Tracheal epithelial cell (primary cell): ENCODE data around the gene GMNN. TPM values are rescaled to one million over a fixed set of nuclear protein-coding genes. Genes with fewer than 3 reads are reported as not detected.

Experiments used
- total RNA-seq: library from RNA; depleted of rRNA; stranded (reverse); fragments of >200 nt; gene quantifications from 2 replicates; pipeline ENCODE4 v1.2.1, GENCODE V29; 2014

GMNN gene
- 8.7 and 12.1 TPM in 2 replicates for total RNA-seq

DNA sequence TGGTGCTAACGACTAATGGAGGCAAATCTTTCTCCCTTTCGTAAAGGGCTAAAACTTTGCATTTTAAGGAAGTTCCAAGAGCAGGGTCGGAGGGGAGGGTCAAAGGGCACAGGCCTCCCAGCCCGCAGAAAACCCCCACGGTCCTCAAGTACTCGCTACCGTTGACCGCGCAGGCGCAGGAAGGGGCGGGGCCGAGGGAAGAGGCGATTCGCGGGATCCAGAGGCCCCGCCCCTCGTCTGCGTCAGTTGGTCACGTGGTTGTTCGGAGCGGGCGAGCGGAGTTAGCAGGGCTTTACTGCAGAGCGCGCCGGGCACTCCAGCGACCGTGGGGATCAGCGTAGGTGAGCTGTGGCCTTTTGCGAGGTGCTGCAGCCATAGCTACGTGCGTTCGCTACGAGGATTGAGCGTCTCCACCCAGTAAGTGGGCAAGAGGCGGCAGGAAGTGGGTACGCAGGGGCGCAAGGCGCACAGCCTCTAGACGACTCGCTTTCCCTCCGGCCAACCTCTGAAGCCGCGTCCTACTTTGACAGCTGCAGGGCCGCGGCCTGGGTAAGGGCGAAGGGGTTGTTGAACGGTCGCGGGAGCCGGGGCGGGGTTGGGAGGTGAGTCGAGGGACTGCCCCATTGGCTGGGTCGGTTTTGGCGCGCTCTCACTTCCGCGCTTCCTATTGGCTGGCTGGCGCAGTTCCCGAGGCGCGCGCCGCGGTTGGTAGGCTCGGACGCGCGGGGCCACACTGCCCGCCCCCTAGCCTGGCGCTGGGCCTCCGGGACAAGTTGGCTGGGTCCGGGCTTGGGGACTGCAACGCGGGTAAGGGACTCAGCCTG is at the start of gene GMNN:
GMNN (plus strand) TSS at position 242 of the 824 bp plus-strand sequence. CDS start 2,310 bp downstream, outside the sequence.

DNA sequence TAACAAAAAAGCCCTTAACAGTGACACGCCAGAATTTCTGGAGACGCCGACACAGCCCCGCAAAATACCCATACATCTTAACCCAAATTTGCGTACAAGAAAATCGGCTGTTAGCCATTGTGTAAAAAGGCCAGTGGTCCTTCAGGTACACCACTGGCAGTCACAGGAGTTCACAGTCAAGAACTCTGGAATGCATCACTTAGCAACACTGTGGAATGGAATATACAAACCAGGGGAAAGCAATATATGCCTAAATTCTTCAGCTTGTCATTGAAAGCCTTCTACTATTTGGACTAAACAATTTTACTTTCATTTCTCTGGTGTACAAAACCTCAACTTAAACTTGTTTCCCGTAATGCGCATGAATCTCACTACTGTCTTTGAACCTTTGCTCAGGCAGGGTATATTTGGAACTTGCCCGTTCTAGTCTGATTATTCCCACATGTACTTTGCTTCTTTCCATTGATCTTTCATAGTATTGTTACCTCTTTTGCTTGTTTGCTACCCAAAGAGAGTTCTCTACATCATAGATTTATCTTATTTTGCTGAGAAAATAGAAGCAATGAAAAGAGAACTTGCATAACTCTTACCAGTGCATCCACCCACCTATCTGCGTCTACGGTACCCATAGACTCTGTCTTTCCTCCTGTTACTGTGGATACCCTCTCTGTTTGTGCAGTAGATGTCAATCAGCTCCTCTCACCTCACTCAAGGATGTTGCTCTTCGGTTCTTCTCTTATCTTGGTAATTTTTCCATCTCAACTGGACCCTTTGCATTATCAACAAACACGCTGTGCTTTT is 24.2 kb downstream of the GMNN start, which contains the start of gene ARMH2:
ARMH2 (minus strand) TSS at position 178 of the 801 bp plus-strand sequence; CDS start at position 118, 60 bp downstream.

Other genes starting within 250 kb of the GMNN start
- gene KIAA0319, start 128.7 kb upstream of the GMNN start, total RNA-seq: under 0.01 and 0.21 TPM in 2 replicates
- gene TDP2, start 108.0 kb upstream of the GMNN start, total RNA-seq: 16.4 and 18.1 TPM in 2 replicates
- 7.7 and 11.3 TPM in 2 replicates for gene ACOT13, start 107.9 kb upstream of the GMNN start, total RNA-seq
- 90.4 and 146 TPM in 2 replicates for gene C6orf62, start 55.8 kb upstream of the GMNN start, total RNA-seq
- gene ARMH2, start 24.0 kb downstream of the GMNN start, total RNA-seq: not detected in 2 replicates
- gene RIPOR2, start 161.0 kb downstream of the GMNN start, total RNA-seq: under 0.01 TPM in 2 replicates